Hepatocyte (in vitro differentiated cells): ENCODE results near the gene OR2A5.

Source experiments
- CTCF ChIP-seq: fragments of 200-600 bp; sonication (generic); IDR thresholded peaks from 2 replicates; pipeline ENCODE4 v1.5.1; 2016; ENCODE audit warnings: antibody characterized with exemption, mild to moderate bottlenecking; ENCODE audit not compliant: poor library complexity
- EZH2 ChIP-seq: fragments of 200-600 bp; sonication (generic); IDR thresholded peaks from 2 replicates; pipeline ENCODE4 v1.6.1; 2016; ENCODE audit warnings: antibody characterized with exemption, mild to moderate bottlenecking, borderline replicate concordance
- EZH2phosphoT487 ChIP-seq: fragments of 200-600 bp; sonication (generic); IDR thresholded peaks from one replicate; pipeline ENCODE4 v1.6.1; 2018; ENCODE audit warnings: antibody characterized with exemption, mild to moderate bottlenecking, low read depth, moderate library complexity; ENCODE audit not compliant: unreplicated experiment, severe bottlenecking

GRCh38 chr7:144024213-144024612 is 24.5 kb upstream of the OR2A5 start:
- TF ChIP-seq CTCF (no peak), EZH2phosphoT487 (no peak), EZH2 (no peak)
